IPS-NIHi7 (cell line): ENCODE results near the gene ZBTB4.
A peak's percentile ranks its signal among the peaks of the same experiment; 100 is the strongest.

ENCODE experiments used
- DNase-seq: peaks from one replicate; pipeline ENCODE4 v3.0.0; 2012; ENCODE audit warnings: mixed read lengths; ENCODE audit errors: extremely low spot score

The ZBTB4 gene

GRCh38 chr17:7440113-7440833, 39.2 kb downstream of the ZBTB4 start:
- DNase-seq: peak; percentile 67

- no peak for DNase-seq
Observed at GRCh38 chr17:7439462-7440112, 39.8 kb downstream of the ZBTB4 start, which contains the start of gene FGF11. TSS of gene FGF11 (plus strand) at chr17:7439512. CDS start at chr17:7439621, 109 bp downstream.

GRCh38 chr17:7438656-7439460, 40.6 kb downstream of the ZBTB4 start:
- no peak for DNase-seq

- peak; percentile 55 for DNase-seq
Observed at GRCh38 chr17:7437950-7438614, 41.3 kb downstream of the ZBTB4 start.

- no peak for DNase-seq
Observed at GRCh38 chr17:7437369-7437863, 42.0 kb downstream of the ZBTB4 start.

- peak; percentile 76 for DNase-seq
Observed at GRCh38 chr17:7436556-7437368, 42.7 kb downstream of the ZBTB4 start.

GRCh38 chr17:7435676-7436555, 43.5 kb downstream of the ZBTB4 start:
- DNase-seq: peak; percentile 55

GRCh38 chr17:7432296-7432695, 47.1 kb downstream of the ZBTB4 start:
- DNase-seq: no peak

GRCh38 chr17:7431231-7431630, 48.2 kb downstream of the ZBTB4 start:
- DNase-seq: no peak

- DNase-seq: no peak
Observed at GRCh38 chr17:7429722-7430121, 49.7 kb downstream of the ZBTB4 start.

GRCh38 chr17:7428557-7428956, 50.9 kb downstream of the ZBTB4 start, which contains the start of gene SPEM3:
TSS of gene SPEM3 (plus strand) at chr17:7428857. CDS start at chr17:7428903, 46 bp downstream.
- no peak for DNase-seq

- no peak for DNase-seq
Observed at GRCh38 chr17:7427549-7427948, 51.9 kb downstream of the ZBTB4 start.

GRCh38 chr17:7426896-7427489, 52.4 kb downstream of the ZBTB4 start:
- DNase-seq: no peak

GRCh38 chr17:7426203-7426863, 53.1 kb downstream of the ZBTB4 start:
- no peak for DNase-seq

- DNase-seq: no peak
Observed at GRCh38 chr17:7425756-7426155, 53.7 kb downstream of the ZBTB4 start.

- no peak for DNase-seq
Observed at GRCh38 chr17:7425316-7425715, 54.1 kb downstream of the ZBTB4 start, which contains the start of gene SPEM2. TSS of gene SPEM2 (plus strand) at chr17:7425616. CDS start at chr17:7425689, 73 bp downstream.

- no peak for DNase-seq
Observed at GRCh38 chr17:7423679-7424078, 55.8 kb downstream of the ZBTB4 start.

- no peak for DNase-seq
Observed at GRCh38 chr17:7421186-7421585, 58.2 kb downstream of the ZBTB4 start.
